NCI-H226 (cell line): ENCODE measurements around the gene HYAL3.
"Not testable (repeated sequence)": the region's sequence is repeated elsewhere in the genome, so short reads cannot be mapped to it uniquely, and the experiment has no call there.

Experiments
- DNase-seq: peaks from one replicate; pipeline ENCODE4 v3.0.0-alpha.2; 2015

The HYAL3 gene

GRCh38 chr3:50254577-50255250 is 44.5 kb downstream of the HYAL3 start:
- no peak for DNase-seq

DNA sequence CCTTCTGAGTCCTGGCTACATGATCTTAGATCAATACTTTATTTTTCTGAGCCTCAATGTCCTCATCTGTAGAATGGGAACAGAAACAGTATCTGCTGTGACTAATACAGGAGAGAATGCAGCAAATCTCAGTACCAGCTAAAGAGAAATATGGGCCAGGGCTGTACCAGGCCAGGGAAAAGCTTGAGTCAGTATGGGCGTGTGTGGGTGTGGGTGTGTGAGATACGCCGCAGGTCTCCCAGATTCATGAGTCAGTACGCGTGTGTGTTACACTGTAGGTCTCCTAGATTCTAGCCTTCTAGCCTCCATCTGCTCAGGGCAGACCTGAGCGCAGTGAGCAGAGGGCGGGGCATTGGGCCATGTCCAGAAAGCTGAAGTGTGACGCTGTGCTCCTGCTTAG is 48.0 kb downstream of the HYAL3 start:
- DNase-seq: peak; percentile 94

- DNase-seq: no peak
Observed at GRCh38 chr3:50250514-50250913, 48.7 kb downstream of the HYAL3 start.

DNA sequence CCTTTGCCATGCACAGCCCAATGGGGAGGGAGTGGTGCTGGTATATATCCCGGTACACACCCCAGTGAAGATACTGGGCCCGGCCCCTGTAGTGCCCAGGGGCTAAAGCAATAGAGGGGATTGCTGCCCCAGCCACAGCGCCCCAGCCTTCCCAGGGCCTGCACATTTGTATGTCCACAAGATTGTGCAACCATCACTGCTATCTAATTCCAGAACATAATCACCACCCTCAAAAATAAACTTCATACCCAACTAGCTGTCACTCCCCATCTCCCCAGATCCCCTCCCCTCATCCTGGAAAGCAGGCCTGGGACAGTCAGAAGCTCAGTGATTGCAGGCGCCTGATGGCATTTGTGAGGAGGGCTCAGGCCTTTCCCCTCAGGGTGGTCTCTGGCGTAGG is 49.7 kb downstream of the HYAL3 start:
- no peak for DNase-seq

- DNase-seq: no peak
Observed at GRCh38 chr3:50248387-50248786, 50.8 kb downstream of the HYAL3 start.

- peak; percentile 96 for DNase-seq
Observed at GRCh38 chr3:50246517-50246954, 52.7 kb downstream of the HYAL3 start.

DNA sequence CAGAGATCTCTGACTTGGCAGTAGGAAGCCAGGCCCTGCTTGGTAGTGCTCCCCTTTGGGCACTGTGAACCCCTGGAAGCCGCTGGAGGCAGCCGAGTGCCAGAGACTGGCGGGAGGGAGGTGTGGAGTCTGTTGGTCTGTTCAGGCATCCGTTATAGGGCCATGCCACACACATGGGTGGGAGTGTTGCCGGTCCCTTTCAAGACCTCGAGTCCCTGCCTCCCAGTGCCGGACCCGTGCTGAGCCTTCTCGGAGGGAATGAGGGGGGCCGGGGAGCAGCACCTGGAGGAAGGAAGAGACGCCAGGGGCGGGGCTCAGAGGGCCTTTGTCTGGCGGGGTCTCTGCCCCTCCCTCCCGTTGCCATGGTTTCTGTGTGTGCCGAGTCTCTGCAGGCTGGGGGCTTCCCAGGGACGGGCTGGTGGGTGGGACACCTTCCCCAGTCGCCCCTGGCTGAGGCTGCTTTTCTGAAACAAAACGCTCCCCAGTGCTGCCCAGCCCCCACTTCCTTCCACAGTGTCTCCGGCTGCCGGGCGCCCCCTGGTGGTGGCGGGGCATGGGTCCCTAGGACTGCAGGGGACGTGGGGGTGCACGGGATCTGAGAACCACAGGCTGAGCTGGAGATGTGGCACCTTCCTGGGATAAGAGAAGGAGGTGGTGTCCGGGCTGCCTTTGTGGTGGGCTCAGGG is 53.2 kb downstream of the HYAL3 start:
- DNase-seq: peak; percentile 37

DNA sequence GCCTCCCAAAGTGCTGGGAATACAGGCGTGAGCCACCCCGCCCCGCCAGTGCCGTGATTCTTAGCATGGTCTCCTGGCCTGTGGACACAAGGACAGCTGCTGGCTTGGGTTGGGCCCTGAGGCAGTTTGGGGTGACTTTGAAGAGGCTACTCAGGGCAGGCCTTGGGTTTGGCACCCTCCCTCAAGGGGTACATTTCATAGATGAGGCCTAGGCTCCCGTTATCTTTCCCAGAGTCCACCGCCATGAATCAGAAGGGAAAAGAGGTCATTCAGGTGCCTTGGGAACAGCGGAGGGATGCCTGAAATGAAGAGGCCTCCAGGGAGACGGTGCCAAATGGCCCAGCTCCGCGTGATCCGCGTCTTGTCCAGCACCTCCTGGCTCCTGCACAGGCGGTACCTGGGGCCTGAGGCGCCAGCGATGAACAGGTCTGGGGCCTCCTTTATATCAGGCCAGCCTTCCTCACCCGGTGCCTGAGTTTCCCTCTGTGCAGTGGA is 53.9 kb downstream of the HYAL3 start:
- peak; percentile 64 for DNase-seq

- DNase-seq: not testable (repeated sequence)
Observed at GRCh38 chr3:50244813-50245212, 54.4 kb downstream of the HYAL3 start.

DNA sequence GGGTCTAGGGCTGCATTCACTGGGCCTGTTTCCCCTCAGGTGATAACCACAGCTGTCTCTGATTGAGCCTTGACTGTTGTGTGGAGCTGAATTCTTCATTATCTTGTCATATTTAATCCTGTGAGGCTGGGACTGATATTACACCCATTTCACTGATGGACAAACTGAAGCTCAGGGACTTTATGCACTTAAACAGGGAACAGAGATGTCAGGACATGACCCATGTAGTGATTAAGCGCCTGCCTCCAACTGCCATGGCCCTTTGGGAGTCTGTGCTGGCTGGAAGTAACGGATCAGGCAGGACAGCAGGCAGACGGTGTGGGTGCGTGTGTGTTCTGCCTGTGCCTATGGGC is 55.7 kb downstream of the HYAL3 start:
- no peak for DNase-seq

- peak; percentile 61 for DNase-seq
Observed at GRCh38 chr3:50242851-50243542, 56.2 kb downstream of the HYAL3 start.
